CD8-positive, alpha-beta memory T cell (primary cell): Measurements from ENCODE around the gene SNRPD3. TPM values are rescaled to one million over a fixed set of nuclear protein-coding genes. Genes with fewer than 3 reads are reported as not detected.

Experiments
- polyA plus RNA-seq: library from polyadenylated mRNA; unstranded; fragments of 300-500 nt; fragmentation: Illumina TruSeq; gene quantifications from one replicate; pipeline ENCODE4 v1.2.3, GENCODE V29; 2021
- total RNA-seq, 2 experiments: library from RNA; stranded (reverse); gene quantifications; one replicate each; pipeline ENCODE4 v1.2.3, GENCODE V29; 2021

Gene SNRPD3
- total and polyA plus RNA-seq, 3 experiments from 2014 or later = 112 to 217 (median 205) TPM

Other genes with a start within 250 kb of the SNRPD3 start
- 10 to 100 TPM; 23.2 to 26.7 TPM for gene ADORA2A, start 128.4 kb upstream of the SNRPD3 start, total RNA-seq
- gene ADORA2A, start 128.4 kb upstream of the SNRPD3 start, polyA plus RNA-seq = 89.6 TPM
- gene UPB1, start 60.7 kb upstream of the SNRPD3 start, total RNA-seq = not detected
- gene UPB1, start 60.7 kb upstream of the SNRPD3 start, polyA plus RNA-seq = 0.10 TPM
- gene GUCD1, start 861 bp upstream of the SNRPD3 start, total RNA-seq = 100 to 1,000 TPM; 115 to 123 TPM
- gene GUCD1, start 861 bp upstream of the SNRPD3 start, polyA plus RNA-seq = 50.8 TPM
- gene LRRC75B, start 37.1 kb downstream of the SNRPD3 start, total RNA-seq = 1 to 10 TPM in 1 of 2 experiments, under 1 TPM in 1; 0.84 to 1.4 TPM
- not detected for gene LRRC75B, start 37.1 kb downstream of the SNRPD3 start, polyA plus RNA-seq
- 10 to 100 TPM; 36.9 to 39.1 TPM for gene GGT1, start 47.2 kb downstream of the SNRPD3 start, total RNA-seq
- gene GGT1, start 47.2 kb downstream of the SNRPD3 start, polyA plus RNA-seq = 12.1 TPM
- gene PIWIL3, start 218.7 kb downstream of the SNRPD3 start, total RNA-seq = not detected
- gene PIWIL3, start 218.7 kb downstream of the SNRPD3 start, polyA plus RNA-seq = not detected